Activated CD4-positive, alpha-beta T cell treated with anti-CD3 and anti-CD28 coated beads, Interleukin-2, amount 50 U/mL, for 48 hours (primary cell): ENCODE data around the gene PEPD.
"Not testable (repeated sequence)": the region's sequence is repeated elsewhere in the genome, so short reads cannot be mapped to it uniquely, and the experiment has no call there.

Experiments
- DNase-seq, 2 experiments: peaks; one replicate each; pipeline ENCODE4 v3.0.0-alpha.2; 2020

The PEPD gene

DNA sequence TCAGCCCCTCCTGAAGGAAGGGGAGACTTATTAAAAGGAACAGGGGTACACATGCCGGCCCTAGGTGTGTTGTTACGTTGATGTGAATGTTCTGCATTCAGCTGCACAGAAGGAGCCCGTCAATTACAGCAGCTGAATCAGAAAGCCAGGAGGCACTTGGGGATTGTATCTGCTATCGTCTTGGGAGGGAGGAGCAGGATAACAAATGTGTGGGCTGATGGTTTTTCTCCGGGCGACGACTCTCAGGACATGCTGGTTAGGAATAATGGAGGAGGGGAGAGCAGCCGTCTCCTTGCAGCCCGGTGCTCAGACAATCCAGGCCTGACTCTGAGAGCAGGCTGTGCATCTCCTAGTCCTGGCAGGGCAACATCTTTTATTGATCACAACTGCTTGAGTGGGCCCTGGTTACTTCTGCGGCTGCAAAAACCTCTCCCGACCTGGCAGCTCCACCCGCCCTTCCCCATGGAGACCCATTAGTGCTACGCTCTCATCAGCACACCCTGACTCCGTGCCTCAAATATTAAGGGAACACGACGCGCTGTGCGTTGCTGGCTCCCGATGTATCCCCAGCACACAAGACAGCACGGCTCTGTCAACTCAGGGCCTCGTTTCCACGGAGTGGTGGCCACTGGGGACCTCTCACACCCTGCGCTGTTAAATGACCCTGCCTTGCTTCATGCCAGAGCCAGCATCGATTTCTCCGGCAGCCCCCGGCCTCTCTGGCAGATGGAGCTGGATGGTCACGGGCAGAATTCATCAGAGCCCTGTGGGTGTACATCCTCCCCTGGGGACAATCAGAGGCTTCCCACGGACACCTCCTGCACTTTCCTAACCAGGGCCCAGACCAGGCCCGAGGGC, 25.3 kb downstream of the PEPD start:
- no peak for DNase-seq

DNA sequence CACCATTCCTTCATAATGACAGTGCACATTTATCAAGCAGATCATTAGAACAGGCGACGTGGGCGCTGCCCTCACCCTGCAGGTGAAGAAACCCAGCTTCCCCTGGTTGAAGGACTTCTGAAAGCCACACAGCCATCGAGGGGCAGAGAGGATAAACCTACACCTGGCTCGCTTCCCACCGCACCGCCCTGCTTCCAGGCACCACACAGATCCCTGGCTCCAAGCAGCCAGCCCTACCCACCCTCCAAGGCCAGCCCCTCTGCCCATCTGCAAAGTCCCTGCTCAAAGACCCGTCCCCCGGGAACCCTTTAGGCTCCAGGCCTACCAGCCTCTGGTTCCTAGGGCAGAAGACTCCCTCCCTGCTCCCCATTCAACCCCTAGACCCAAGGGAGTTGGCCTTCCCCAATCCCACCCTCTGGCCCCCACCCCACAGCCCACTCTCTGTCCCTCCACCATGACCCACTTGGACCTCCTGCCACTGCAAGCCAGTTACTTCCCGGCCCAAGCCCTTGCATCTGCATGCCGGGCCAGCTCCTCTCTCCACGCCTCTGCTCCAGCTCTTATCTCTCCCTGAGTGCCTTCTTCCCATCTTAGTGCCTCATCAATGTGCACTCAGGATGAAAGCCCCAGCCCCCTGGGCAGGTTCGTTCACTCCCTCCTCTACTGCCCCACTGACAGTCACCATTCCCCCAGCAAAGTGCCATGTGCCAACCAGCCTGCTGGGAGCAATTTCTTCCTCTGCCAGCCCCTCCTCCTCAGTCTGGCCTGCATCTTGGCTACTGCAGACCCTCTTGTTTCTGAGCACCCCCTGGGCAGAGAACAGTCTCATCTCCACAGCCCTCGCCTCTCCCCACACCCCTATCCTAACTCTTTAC, 28.0 kb downstream of the PEPD start:
- no peak for DNase-seq

DNA sequence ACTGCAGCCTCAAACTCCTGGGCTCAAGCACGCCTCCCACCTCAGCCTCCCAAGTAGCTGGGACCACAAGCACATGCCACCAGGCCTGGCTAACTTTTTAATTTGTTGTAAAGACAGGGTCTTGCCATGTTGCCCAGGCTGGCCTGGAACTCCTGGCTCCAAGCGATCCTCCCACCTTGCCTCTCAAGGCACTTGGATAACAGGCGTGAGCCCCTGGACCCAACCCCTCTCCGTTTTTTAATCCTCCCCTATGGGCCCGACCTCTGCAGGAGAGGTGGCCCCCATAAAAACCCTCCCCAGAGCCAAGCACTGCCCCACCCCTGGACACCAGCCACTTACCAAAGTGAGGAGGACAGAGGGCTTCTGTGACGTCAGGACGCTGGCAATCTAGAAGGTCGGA, 28.6 kb downstream of the PEPD start:
- no peak for DNase-seq

DNA sequence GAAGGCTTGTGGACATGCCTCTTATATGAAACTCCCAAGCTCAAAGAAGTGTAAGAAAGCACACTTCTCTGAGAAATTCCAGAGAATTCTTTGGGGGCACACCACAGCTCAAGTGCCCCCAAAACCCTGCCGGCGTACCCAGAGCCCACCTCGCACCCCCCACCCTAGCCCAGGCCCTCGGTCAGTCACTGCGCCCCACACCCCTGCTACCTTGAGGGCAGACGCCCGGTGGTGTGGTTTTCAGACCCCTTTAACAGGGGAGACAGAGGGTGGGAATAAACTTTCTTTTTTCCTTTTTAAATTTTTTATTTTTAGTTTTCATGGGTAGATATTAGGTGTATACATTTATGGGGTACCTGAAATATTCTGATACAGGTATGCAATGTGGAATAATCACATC, 29.5 kb downstream of the PEPD start:
- DNase-seq: no peak

DNA sequence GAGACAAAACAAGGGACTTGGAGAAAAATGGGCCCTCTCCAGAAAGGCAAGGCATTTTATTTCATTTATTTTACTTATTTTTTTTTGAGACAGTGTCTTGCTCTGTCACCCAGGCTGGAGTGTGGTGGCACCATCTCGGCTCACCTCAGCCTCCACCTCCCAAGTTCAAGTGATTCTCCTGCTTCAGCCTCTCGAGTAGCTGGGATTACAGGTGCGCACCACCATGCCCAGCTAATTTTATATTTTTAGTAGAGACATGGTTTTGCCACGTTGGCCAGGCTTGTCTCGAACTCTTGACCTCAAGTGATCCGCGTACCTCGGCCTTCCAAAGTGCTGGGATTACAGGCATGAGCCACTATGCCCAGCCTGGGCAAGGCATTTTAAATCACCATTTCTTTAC, 31.0 kb downstream of the PEPD start:
- not testable (repeated sequence) for DNase-seq

DNA sequence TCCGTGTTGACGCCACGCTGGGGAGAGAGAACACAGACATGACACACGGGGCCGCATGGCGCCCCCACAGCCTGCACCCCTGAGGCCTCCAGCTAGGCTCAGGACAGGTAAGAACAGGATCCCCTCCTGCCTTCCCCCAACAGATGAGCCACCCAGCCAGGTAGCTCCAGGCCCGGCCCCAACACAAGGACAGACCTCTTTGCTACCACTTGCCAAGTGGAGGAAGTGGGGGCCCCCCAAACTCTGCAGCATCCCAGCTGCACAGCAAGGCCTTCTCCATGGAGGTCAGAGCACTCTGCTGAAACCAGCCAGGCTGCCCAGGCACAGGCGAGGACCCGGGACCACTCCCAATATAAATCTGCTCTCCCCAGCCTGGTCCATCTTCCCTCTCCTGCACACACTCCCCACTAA, 31.5 kb downstream of the PEPD start:
- DNase-seq: no peak

DNA sequence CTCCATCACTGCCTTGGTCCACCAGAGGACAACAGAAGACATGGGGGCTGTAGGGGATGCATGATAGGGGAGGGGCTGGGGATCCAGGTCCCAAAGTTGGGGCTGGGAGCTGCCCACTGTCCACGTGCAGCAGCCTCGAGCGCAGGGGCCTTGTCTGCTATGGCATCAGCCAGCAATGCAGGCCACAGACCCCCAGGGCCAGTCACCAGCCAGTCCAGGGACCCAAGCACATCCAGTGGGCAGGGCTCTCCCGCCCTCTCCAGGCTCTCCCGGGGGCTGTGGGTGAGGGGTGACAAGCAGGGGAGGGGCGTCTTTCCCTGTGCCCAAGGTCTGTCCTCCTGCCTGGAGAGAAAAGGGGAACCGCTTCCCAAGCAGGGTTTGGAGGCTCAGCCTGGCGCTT, 32.8 kb downstream of the PEPD start:
- no peak for DNase-seq

DNA sequence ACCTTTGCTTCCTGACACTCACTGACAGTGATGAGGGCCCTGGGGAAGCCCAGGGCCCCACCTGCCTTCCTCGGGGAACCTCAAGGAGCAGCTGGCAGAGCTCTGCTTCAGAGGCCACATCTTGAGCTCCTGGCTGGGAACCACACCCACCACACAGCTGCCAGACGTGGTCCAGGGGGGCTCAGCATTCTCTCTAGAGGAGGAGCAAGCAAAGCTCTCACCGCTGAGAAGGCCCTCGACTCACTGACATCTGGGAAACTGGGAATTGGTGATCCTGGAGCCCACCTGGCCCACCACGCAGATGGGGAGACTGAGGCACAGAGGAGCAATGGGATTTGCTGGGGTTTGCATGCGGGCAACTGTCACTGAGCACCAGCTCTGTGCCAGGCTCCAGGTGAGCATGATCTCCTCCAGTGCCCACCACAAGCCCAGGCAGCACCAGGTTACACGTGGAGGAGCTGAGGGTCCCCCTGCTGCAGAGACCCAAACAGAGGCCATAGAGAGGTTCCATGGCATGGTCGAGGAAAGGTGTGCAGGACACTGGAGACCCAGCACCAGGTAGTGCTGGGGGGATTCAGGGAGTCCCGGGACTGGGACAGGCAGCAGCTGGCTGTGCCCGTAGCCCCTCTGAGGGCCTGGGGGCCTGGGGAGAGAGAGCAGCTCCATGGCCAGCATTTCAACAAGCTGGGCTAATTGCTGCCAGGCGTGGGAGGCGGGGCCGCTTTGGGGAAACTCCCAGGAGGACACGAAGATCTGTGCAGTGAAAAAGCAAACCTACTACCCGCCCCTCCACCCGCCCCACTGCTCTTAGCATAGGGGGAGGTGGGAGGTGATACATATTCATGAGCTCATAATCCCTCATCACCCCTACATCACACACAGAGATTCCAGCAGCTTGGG, 33.4 kb downstream of the PEPD start:
- no peak for DNase-seq

DNA sequence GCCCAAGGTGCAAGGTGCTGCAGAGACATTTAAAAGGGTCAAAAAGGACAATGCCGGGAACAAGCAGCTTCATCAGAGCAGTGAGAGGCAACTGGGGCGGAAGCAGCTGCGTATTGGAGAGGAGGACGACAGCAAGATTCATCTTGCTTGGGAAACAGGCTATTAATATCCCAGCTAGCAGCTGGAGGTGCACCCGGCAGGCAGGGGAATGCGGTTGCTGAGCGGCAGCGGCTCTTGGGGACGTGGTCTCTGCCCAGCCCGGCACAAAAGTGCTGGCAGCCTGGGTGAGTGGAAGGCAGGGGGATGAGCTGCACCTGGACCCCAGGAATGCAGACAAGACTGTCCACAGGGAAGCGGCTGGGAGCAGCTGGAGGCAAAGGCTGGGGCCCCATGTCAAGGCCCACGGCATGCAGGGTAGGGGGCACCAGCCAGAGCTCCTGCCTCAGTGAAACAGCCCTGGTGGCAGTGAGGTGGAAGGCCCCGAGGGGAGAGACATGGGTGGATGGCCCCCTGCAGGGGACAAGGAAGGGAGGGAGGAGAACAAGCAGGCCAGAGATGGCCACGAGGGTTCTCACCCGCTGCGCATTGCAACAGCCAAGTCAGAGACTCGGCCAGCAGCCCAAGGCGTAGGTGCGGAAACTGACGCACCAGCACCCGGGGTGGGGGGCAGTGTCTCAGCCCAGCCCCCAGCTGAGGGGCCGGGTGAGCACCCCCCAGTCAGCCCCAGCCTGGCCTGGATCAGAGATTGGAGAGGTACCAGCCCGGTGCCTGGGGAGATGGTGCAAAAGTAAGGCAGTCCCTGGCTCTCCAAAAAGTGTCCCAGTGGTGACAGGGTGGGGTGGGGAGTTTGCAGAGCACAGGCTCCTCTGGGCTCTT, 34.4 kb downstream of the PEPD start:
- DNase-seq: no peak

DNA sequence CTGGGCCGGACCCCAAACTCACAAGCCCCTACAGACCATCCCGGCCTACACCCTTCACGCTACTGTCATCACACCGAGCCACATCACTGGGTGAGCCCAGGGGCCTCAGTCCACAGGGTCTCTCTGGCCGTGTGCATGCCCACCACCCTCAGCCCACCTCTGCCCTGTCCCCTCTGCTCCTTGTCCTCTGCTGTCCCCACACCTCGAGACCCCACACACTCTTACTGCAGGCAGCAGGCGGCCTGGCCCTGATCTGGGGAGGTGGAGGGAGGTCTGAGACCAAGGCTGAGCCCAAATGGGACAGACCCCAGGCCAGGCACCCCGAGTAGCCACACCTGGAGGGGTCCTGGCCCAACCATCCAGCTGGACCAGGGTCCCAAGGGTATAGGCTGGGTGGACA, 35.2 kb downstream of the PEPD start:
- DNase-seq: no peak

DNA sequence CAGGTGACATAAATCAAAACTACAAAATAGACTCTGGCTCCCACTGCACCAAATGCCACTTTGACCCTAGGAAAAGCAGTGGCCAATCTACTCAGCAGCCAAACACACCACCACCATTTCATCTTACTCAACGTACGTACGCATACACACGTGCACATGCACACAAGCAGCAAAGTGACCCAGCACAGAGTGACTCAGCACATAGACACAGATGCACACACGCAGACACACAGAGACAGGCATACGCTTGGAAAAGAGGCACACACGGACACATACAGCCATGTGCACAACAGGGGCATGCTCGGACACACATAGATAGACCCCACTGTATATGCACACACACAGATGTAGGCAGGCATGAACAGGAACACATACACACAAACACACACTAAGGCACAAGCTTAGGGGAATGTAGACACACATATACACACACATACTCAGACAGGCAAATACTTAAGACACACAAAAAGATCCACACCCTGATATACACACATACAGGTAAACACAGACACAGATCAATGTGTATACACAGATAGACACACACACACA, 37.3 kb downstream of the PEPD start:
- no peak for DNase-seq

DNA sequence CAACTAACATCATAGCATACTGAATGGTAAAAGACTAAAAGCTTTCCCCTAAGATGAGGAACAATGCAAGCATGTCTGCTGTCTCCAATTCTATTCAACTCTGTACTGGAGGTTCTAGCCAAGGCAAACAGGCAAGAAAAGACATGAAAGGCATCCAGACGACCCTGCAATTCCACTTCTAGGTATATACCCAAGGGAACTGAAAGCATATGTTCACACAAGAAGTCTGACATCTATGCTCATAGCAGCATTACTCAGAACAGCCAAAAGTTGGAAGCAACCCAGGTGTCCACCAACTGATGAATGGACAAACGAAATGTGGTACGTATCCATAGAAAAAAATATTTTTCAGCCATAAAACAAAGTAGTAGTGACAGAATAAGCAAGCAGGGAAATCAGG, 39.1 kb downstream of the PEPD start:
- DNase-seq: no peak

DNA sequence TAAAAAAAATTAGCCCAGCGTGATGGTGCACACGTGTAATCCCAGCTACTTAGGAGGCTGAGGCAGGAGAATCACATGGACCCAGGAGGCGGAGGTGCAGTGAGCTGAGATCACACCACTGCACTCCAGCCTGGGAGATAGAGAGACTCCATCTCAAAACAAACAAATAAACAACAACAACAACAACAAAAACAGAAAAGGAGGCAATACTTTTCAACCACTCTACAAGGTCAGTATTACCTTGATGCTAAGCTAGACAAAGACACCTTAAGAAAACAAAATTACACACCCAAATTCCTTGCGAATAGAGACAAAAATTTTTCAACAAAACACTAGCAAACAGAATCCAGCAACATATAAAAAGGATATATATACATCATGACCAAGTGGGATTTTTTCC, 39.7 kb downstream of the PEPD start:
- DNase-seq: no peak

DNA sequence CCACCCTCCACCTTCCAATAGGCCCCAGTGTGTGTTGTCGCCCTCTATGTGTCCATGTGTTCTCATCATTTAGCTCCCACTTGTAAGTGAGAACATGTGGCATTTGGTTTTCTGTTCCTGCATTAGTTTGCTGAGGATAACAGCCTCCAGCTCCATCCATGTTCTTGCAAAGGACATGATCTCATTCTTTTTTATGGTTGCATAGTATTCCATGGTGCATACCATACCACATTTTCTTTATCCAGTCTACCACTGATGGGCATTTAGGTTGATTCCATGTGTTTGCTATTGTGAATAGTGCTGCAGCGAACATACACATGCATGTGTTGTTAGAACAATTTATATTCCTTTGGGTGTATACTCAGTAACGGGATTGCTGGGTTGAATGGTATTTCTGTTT, 42.0 kb downstream of the PEPD start:
- not testable (repeated sequence) for DNase-seq

DNA sequence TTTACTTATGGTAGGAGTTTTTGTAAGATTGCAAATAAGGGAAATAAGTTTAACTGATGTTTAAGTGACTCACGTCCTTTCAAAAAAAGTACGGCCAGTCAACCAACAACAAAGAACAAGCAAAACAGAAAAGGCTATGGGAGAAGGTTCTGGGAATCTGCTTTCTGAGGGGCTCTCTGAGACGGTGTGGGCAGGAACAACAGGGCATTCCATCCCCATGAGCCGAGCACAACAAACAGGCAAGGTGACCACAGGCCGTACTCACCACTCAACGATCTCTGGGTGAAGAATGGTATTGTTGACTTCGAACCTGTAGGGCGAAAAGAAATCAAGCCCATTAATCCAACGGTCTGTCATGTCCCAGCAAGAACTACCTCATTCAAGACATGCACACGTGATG, 43.8 kb downstream of the PEPD start:
- DNase-seq: no peak

DNA sequence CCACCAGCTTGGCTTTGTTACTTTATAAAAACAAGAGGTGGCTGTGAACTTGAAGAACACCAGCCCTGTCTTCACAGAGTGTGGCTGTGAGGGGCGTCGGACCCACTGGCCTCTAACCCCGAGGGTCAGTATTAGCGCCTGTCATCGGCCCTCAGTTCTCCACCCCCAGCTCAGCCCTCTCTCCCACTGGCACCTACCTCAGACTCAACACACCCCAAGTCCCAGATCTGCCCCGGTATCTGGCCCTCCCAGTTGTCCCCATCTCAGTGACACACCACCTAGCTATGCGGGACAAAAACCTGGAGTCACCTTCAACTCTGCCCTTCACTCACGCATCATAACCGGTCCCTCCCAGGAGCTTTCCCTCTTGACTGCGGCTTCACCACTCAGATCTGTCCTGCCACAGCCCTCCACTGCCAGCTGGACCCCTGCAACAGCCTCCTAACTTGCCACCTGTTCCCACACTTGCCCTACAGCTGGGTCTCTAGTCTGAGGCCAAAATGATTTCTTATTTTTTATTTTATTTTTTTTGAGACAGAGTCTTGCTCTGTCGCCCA, 45.4 kb downstream of the PEPD start:
- no peak for DNase-seq

DNA sequence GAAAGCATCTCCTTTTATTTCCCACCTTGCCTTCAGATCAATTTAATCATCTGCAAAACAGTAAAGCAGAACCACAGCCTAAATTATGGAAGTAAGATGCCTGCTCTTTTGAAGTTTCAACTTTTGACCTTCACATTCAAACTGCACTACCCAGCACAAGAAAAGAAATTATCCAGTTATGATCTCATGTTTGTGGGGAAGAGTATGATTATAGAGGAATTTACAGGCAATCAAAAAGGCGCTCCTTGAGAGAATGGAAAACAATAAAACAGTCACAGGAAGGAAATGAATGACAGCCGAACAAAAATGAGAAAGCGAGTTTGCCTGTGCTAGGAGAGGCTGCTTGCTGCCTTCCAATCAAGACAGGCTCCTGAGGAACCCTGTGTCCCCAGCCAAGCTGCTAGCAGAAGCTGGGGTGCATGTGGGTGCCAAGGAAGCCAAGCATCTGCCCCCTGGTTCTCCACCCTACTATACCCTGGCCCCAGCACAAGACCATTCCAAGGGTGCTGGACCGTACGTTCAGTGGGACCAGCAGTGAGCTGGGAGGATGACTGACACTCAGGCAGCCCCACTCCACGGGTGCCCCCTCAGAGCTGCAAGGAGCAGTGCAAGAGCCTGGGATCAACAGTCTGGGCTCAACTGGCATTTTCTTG, 47.8 kb downstream of the PEPD start:
- DNase-seq: no peak

DNA sequence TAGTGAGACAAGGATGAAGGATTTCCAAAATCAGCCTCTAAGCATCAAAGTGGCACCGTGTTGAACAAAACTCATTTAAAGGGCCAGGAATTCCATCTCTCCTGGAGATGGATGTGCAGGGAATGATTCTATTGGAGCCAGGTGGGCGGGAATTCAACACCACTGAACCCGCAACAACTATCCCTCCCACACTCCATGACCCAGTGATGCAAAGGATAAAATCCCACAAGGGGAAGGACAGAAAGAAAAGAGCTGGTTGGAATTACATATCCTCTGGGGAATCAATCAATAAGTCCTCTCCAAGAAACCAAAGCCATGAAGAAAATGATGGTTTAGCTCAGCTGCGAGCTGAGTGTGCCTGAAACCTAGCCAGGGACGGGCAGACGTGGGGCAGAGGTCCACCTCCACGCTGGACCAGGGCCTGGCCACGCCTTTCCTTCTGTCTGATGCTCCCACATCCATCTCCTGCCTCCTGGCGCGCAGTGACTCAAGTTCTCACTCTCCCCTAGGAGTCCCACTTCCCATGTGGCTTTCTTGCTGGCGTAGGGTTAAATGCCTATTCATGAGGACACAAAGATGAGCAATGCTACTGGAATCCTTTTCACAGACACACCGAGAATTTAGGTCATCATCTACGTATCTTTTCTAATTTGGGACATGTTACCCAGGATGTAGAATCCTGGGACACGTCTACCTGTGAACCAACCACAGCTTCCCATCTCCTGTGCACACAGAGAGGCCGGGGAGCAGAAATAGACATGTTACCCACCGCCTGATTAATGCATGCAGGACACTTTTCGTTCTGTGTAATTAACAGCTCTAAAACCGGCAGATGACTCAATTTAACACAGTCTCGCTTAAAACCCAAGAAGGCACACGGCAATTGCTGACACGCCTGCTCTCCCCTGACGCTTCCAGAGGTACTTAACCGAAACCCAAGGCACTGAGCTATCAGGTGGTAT, 48.6 kb downstream of the PEPD start:
- DNase-seq: no peak

DNA sequence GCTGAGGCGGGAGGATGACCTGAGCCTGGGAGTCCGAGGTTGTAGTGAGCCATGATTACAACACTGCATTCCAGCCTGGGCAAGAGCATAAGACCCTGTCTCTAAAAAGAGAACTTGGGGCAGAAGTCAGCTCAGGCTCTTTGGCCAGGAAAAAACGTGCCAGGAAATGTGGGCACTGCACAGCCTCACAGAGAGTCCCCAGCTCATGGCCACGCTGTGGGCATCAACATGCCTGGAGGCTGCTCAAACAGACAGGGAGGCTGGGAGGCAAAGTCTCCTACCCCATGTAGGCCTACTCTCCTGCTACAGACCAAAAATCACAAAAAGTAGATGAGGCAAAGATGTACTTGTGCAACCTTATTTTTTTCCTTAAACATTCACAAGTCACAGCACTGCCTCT, 49.4 kb downstream of the PEPD start:
- DNase-seq: no peak
